ENCODE measurements around the gene DTNA. TPM values are rescaled to one million over a fixed set of nuclear protein-coding genes. Genes with fewer than 3 reads are reported as not detected.

The DTNA gene
- total RNA-seq, 1 experiment from 2014 or later: 9.6 TPM

DNA sequence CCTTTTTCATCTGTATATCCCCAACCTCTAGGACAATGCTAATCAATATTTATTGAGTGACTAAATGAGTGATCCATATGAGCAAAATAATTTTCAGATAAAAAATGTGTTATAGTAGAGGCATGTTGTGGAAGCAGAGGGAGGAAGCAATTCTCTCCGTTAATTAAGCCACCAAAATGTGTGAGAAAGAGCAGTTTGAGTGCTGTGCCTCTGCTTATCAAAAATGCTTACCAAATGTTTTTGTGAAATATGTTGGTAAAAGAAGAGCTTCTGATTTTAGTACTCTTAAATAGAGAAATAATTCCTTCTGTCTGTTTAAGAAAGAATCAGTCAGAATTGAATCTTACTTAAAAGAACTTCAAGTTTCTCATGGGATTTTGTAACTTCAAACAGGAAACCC lies 90.3 kb downstream of the DTNA start (continued):
- TF ChIP-seq, protein P1, sequence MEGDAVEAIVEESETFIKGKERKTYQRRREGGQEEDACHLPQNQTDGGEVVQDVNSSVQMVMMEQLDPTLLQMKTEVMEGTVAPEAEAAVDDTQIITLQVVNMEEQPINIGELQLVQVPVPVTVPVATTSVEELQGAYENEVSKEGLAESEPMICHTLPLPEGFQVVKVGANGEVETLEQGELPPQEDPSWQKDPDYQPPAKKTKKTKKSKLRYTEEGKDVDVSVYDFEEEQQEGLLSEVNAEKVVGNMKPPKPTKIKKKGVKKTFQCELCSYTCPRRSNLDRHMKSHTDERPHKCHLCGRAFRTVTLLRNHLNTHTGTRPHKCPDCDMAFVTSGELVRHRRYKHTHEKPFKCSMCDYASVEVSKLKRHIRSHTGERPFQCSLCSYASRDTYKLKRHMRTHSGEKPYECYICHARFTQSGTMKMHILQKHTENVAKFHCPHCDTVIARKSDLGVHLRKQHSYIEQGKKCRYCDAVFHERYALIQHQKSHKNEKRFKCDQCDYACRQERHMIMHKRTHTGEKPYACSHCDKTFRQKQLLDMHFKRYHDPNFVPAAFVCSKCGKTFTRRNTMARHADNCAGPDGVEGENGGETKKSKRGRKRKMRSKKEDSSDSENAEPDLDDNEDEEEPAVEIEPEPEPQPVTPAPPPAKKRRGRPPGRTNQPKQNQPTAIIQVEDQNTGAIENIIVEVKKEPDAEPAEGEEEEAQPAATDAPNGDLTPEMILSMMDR (IDR thresholded peaks at IDR 0.05 in 2 of 3, conservative IDR thresholded peaks at IDR 0.05 in 1 of 3; ENCODE audit: borderline replicate concordance in 1 of 3, insufficient read depth in 1 of 3, low read depth in 2 of 3, low read length in 2 of 3): no peak
- TF ChIP-seq RAD21 (IDR thresholded peaks at IDR 0.05; ENCODE audit: low read depth): no peak
- TF ChIP-seq, protein P2, sequence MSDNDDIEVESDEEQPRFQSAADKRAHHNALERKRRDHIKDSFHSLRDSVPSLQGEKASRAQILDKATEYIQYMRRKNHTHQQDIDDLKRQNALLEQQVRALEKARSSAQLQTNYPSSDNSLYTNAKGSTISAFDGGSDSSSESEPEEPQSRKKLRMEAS (IDR thresholded peaks at IDR 0.05): no peak
- no peak for TF ChIP-seq POLR2A (IDR thresholded peaks at IDR 0.05; ENCODE audit: borderline replicate concordance, extremely low read depth, insufficient read depth, insufficient read length)
- no peak for TF ChIP-seq ZBTB33 (IDR thresholded peaks at IDR 0.05; ENCODE audit: extremely low read depth, insufficient replicate concordance, low read length)

DNA sequence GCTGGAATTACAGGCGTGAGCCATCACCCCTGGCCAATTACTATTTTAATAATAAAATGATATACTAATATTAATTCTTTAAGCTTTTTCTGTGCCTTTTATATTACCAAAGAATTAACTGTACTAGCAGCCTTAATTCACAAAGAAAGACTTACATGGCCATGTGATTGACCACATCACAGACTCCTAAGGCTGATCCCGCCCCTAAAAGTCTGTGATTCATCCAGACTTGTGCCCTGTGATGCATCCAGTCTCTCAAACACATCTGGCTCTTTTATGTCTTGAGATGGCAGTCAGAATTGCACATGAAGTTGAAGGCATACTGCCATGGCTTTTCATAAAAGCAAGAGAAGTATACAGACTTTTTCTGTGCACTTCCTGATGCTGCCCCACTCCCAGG lies 91.7 kb downstream of the DTNA start:
- H3K9me3 ChIP-seq (ENCODE audit: control insufficient read depth in 1 of 2, insufficient read depth in 1 of 2, low read depth in 1 of 2, low read length in 2 of 2): no peaks in the 10 kb centered on the region
- H4K20me1 ChIP-seq (ENCODE audit: insufficient read depth): no peaks in the 10 kb centered on the region
- ChIA-PET POLR2A (no interaction called here), CTCF (no interaction called here), RAD21 (ENCODE audit: low non-redundant PET in 1 of 2, low total read pairs in 2 of 2, uncharacterized antibody in 2 of 2, unreplicated experiment in 2 of 2) (no interaction called here)
- intact Hi-C loops (cut with micrococcal nuclease): no loop called here
- no peak overlapping the region for H3K4me3 ChIP-seq (replicated peaks in 1 of 2; ENCODE audit: low read depth in 1 of 2, low read length in 2 of 2)
- ATAC-seq (peak; percentile 63; the same call in 1 of the 2 replicates), DNase-seq (ENCODE audit: low read depth, low spot score) (no peak)
- no peaks in the 10 kb centered on the region for H3K9me2 ChIP-seq (ENCODE audit: insufficient read depth)
- TF ChIP-seq JUND (IDR thresholded peaks at IDR 0.05): no peak
- TF ChIP-seq YY1 (IDR thresholded peaks at IDR 0.05; ENCODE audit: extremely low read depth, insufficient replicate concordance, low read depth, low read length): no peak
- no peak for TF ChIP-seq ZNF274 (IDR thresholded peaks at IDR 0.05; ENCODE audit: low read depth, low read length)
- H3K9ac ChIP-seq (ENCODE audit: low read length): no peak overlapping the region
- H3K36me3 ChIP-seq (ENCODE audit: control insufficient read depth in 1 of 2, insufficient read depth in 2 of 2, low read length in 2 of 2): no peaks in the 10 kb centered on the region
- H3K27ac ChIP-seq (ENCODE audit: low read depth, low read length): no peak overlapping the region
- no peaks in the 10 kb centered on the region for H3K79me2 ChIP-seq (ENCODE audit: insufficient read depth, low read length)
- H3K4me1 ChIP-seq (ENCODE audit: control insufficient read depth in 1 of 2, insufficient read depth in 2 of 2, low read length in 2 of 2): peaks cover 0 to 8% of the 10 kb centered on the region in 2 experiments; a peak in 2 of 4 replicates
- no peak overlapping the region for H3K4me2 ChIP-seq (ENCODE audit: low read length)
- no peaks in the 10 kb centered on the region for H3K27me3 ChIP-seq (ENCODE audit: insufficient read depth, low read length)
- BruUV-seq (replicated peaks): no TSS peak
- no peak overlapping the region for H2AFZ ChIP-seq (ENCODE audit: low read depth, low read length, poor library complexity, severe bottlenecking)

Measured in HCT116 (cell line).